KMS-11 (cell line): Measurements from ENCODE around the gene IL17RA.

Experiments used
- H2AFZ ChIP-seq: fragments of 200-600 bp; sonication (generic); 2 replicates; pipeline ENCODE4 v1.6.1; 2016; ENCODE audit warnings: antibody characterized with exemption, mixed run types, low read depth
- H3K27ac ChIP-seq: fragments of 200-600 bp; sonication (generic); 2 replicates; pipeline ENCODE4 v1.6.1; 2016; ENCODE audit warnings: mild to moderate bottlenecking, mixed run types
- H3K27me3 ChIP-seq: fragments of 200-600 bp; sonication (generic); 2 replicates; pipeline ENCODE4 v1.6.1; 2017; ENCODE audit warnings: mild to moderate bottlenecking, low read depth, mixed run types, moderate library complexity; ENCODE audit not compliant: insufficient read depth
- H3K36me3 ChIP-seq: fragments of 200-600 bp; sonication (generic); 2 replicates; pipeline ENCODE4 v1.6.1; 2017; ENCODE audit warnings: mild to moderate bottlenecking, mixed run types; ENCODE audit not compliant: insufficient read depth
- H3K4me1 ChIP-seq: fragments of 200-600 bp; sonication (generic); 2 replicates; pipeline ENCODE4 v1.6.1; 2016; ENCODE audit warnings: mild to moderate bottlenecking, low read depth, mixed run types; ENCODE audit not compliant: poor library complexity, severe bottlenecking
- H3K4me2 ChIP-seq: fragments of 200-600 bp; sonication (generic); 2 replicates; pipeline ENCODE4 v1.7.0; 2016; ENCODE audit warnings: mild to moderate bottlenecking, mixed run types
- H3K4me3 ChIP-seq: fragments of 200-600 bp; sonication (generic); IDR thresholded peaks from 2 replicates; pipeline ENCODE4 v1.6.1; 2017; ENCODE audit warnings: low read depth, low read length, mixed read lengths; ENCODE audit not compliant: insufficient read depth
- H3K79me2 ChIP-seq: fragments of 200-600 bp; sonication (generic); 2 replicates; pipeline ENCODE4 v1.6.1; 2016; ENCODE audit warnings: low read depth, mixed run types; ENCODE audit not compliant: insufficient read depth
- H3K9ac ChIP-seq: fragments of 200-600 bp; sonication (generic); 2 replicates; pipeline ENCODE4 v1.6.1; 2016; ENCODE audit warnings: mild to moderate bottlenecking, mixed run types
- H4K20me1 ChIP-seq: fragments of 200-600 bp; sonication (generic); 2 replicates; pipeline ENCODE4 v1.6.1; 2016; ENCODE audit warnings: mild to moderate bottlenecking, mixed run types; ENCODE audit not compliant: insufficient read depth
- TF ChIP-seq, protein P1 (sequence below): fragments of 200-600 bp; sonication (generic); conservative IDR thresholded peaks from 2 replicates; pipeline ENCODE4 v1.6.1; 2017; ENCODE audit warnings: low read depth, mild to moderate bottlenecking, antibody characterized with exemption, low read length, moderate library complexity, mixed read lengths

The IL17RA gene

DNA sequence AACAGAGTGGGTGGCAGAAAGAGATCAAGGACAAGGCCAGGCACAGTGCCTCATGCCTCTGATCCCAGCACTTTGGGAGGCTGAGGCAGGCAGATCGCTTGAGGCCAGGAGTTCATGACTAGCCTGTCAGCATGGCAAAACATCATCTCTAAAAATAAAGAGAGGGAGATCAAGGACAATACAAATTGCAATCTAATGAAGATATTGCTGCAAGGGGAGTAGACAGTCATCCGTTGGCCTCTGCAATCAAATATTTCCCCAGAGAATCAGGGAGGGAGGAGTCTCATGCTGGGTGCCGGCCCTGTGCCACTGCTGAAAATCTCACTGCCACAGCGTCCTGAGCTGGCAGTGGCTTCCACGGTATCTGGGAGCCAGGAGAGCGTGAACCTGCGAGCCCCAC is 19.4 kb upstream of the IL17RA start:
- no peaks in the 10 kb centered on the region for H3K36me3 ChIP-seq
- H2AFZ ChIP-seq = no peak overlapping the region
- no peaks in the 10 kb centered on the region for H3K4me1 ChIP-seq
- no peaks in the 10 kb centered on the region for H4K20me1 ChIP-seq
- TF ChIP-seq, protein P1, sequence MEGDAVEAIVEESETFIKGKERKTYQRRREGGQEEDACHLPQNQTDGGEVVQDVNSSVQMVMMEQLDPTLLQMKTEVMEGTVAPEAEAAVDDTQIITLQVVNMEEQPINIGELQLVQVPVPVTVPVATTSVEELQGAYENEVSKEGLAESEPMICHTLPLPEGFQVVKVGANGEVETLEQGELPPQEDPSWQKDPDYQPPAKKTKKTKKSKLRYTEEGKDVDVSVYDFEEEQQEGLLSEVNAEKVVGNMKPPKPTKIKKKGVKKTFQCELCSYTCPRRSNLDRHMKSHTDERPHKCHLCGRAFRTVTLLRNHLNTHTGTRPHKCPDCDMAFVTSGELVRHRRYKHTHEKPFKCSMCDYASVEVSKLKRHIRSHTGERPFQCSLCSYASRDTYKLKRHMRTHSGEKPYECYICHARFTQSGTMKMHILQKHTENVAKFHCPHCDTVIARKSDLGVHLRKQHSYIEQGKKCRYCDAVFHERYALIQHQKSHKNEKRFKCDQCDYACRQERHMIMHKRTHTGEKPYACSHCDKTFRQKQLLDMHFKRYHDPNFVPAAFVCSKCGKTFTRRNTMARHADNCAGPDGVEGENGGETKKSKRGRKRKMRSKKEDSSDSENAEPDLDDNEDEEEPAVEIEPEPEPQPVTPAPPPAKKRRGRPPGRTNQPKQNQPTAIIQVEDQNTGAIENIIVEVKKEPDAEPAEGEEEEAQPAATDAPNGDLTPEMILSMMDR = no peak
- H3K27me3 ChIP-seq = no peaks in the 10 kb centered on the region
- no peak overlapping the region for H3K9ac ChIP-seq
- H3K27ac ChIP-seq = no peak overlapping the region
- no peaks in the 10 kb centered on the region for H3K79me2 ChIP-seq
- no peak overlapping the region for H3K4me3 ChIP-seq
- no peak overlapping the region for H3K4me2 ChIP-seq

- no peak overlapping the region for H3K4me2 ChIP-seq
- no peak overlapping the region for H3K27ac ChIP-seq
- no peak overlapping the region for H2AFZ ChIP-seq
- H3K36me3 ChIP-seq = no peaks in the 10 kb centered on the region
- TF ChIP-seq, protein P1 = no peak
- no peak overlapping the region for H3K9ac ChIP-seq
- H3K4me1 ChIP-seq = peaks cover 26% of the 10 kb centered on the region
- H3K4me3 ChIP-seq = no peak overlapping the region
- H3K79me2 ChIP-seq = no peaks in the 10 kb centered on the region
- no peaks in the 10 kb centered on the region for H4K20me1 ChIP-seq
- H3K27me3 ChIP-seq = no peaks in the 10 kb centered on the region
These were observed 11.9 kb upstream of the IL17RA start for GRCh38 chr22:17072877-17073276.

- Histone ChIP-seq H3K4me2 (no peak overlapping the region), H4K20me1 (no peaks in the 10 kb centered on the region), H3K4me3 (no peak overlapping the region), H3K4me1 (peaks cover 26% of the 10 kb centered on the region), H3K36me3 (no peaks in the 10 kb centered on the region), H3K27ac (no peak overlapping the region), H3K27me3 (no peaks in the 10 kb centered on the region), H2AFZ (no peak overlapping the region), H3K9ac (no peak overlapping the region), H3K79me2 (no peaks in the 10 kb centered on the region)
- TF ChIP-seq, protein P1 = no peak
These were observed 10.2 kb upstream of the IL17RA start for GRCh38 chr22:17074648-17075002.

DNA sequence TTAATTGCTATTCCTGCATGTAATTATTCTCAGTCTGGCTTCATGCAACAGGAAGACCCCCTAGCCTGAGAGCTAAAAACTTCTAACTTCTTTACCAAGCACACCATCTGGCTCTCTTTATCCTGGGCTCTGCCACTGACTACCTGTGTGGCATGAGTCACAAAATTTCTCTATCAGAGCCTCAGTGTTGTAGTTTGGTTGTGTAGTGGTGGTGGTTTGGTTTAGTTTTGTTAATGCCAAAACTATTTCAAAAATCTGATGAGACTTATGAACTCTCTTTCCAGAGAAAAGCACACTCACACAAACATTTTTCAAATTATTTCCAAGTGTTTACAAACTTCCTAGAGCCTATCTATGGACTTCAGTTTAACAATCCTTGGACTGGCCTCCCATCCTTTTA is 7.5 kb upstream of the IL17RA start:
- Histone ChIP-seq H3K4me1 (peaks cover 26% of the 10 kb centered on the region), H3K9ac (no peak overlapping the region), H3K27me3 (no peaks in the 10 kb centered on the region), H3K36me3 (no peaks in the 10 kb centered on the region), H3K4me3 (no peak overlapping the region), H3K27ac (no peak overlapping the region), H2AFZ (no peak overlapping the region), H3K4me2 (no peak overlapping the region), H3K79me2 (no peaks in the 10 kb centered on the region), H4K20me1 (no peaks in the 10 kb centered on the region)
- TF ChIP-seq, protein P1 = no peak

GRCh38 chr22:17079572-17079971 is 5.2 kb upstream of the IL17RA start:
- Histone ChIP-seq H4K20me1 (no peaks in the 10 kb centered on the region), H3K27me3 (no peaks in the 10 kb centered on the region), H3K27ac (no peak overlapping the region), H3K4me3 (no peak overlapping the region), H3K4me1 (peaks cover 25% of the 10 kb centered on the region), H2AFZ (no peak overlapping the region), H3K9ac (no peak overlapping the region), H3K79me2 (no peaks in the 10 kb centered on the region), H3K36me3 (no peaks in the 10 kb centered on the region), H3K4me2 (no peak overlapping the region)
- TF ChIP-seq, protein P1 = no peak
